Subcutaneous adipose tissue (tissue), 4 donors: ENCODE measurements around the gene FBXO42. TPM values are rescaled to one million over a fixed set of nuclear protein-coding genes. Genes with fewer than 3 reads are reported as not detected.

Experiments used
- CTCF ChIP-seq: fragments of 450-650 bp; IDR thresholded peaks from one replicate; pipeline ENCODE4 v1.5.1; 2016; ENCODE audit warnings: low read depth, mild to moderate bottlenecking, control low read depth, antibody characterized with exemption, moderate library complexity
- total RNA-seq, 4 donors: library from RNA; depleted of rRNA; stranded (reverse); fragments of >200 nt; gene quantifications; one replicate each; pipeline ENCODE4 v1.1.0, GENCODE V29; 2016

Gene FBXO42
- total RNA-seq, 4 donors from 2014 or later, result 21.4 to 26.9 (median 23.6) TPM

DNA sequence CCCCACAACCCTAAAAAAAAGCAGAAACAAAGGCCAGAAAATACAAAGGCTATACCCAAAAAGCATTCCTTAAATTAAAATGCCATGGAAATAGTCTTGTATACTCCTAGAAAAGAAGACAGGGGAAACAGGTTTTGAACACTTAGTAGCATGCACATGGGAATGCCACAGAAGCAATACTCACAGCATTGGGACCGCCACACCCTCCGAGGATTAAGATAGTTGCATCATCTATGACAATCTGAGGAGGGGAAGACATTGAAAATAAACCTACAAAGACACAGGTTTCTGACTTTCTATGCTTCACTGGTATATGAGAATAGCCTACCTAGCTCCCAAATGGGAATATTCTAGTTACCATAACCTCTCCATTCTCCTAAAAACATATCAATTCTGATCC lies 99.4 kb downstream of the FBXO42 start:
- TF ChIP-seq CTCF, result no peak

DNA sequence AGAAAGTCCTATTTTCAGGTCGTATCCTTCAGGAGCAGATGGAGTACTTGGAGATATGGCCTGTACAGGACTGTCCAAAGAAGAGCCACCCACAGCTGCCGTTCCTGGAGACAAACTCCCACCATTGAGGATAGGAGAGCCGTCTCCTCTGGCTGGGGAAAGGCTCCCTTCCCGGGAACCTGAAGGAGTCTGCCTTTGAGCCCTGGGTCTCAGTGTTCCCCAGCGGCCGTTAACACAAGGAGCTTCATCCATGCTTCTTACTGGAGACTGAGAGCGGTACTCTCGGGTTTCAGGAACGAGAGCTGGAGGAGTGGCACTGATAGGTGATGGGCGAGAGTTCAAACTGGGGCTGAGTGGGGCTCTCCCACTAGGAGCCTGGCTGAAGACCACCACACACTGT lies 100.9 kb downstream of the FBXO42 start:
- no peak for TF ChIP-seq CTCF

DNA sequence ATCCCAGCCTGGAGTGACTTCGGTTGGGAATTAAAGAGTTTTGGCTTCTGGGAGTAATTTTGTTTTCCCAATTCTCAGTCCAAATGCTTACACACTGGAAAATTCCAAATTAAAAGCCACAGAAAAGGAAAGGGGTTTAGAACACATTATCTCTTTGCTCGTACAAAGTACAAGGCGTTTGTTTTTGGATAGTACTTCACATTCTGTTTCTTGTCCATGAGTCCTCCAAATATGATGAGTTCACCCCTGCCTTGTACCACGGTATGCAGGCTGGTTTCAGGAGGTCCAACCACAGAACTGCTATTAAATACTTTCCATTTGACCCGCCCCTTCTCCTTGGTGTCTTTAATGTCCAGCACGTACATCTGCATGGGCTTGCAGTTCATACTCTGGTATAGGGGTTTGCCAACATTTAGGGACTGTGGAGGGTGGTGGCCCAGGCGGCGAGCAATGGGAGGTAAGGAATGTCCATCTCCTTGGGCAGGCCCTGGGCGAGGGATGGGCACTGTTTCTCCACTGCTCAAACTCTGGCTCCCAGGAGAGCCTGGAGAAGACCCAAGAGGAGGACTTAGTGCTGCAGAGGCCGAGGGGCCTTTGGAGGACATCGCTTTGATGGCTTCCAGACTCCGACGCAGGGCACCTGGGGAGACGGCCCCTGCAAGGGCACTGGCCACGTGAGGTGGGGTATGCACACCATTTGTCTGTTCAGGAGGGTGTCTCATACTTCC lies 101.6 kb downstream of the FBXO42 start:
- TF ChIP-seq CTCF, result no peak

DNA sequence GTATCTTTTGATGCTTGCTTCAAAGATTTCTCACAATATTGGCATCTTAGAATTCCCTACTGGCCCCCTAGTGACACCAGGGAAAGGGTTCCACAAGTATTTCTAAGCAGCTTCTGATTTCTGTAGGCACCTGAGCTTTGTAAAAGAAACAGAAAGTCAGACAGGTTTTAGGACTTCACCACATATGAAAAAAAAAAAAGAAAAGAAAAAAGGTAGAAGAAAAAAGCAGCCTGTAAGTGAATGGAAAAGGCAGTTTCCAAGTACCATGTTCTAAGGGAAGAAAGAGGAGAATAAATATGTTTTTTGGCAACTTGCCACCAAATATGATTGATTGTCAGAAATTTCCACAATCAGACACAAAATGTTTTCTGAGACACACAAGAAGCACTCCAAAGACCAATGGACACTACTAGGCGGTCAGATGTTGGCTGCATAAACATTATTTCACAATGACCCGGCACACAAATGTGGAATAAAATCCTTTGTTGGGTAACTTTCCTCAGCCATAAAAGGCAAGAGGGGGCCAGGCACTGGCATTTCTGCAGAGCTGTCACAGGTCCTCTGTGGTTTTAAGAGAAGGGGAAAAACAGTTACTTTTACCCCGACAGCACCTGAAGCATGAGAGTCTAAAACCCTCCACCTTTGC lies 102.6 kb downstream of the FBXO42 start:
- TF ChIP-seq CTCF, result no peak

DNA sequence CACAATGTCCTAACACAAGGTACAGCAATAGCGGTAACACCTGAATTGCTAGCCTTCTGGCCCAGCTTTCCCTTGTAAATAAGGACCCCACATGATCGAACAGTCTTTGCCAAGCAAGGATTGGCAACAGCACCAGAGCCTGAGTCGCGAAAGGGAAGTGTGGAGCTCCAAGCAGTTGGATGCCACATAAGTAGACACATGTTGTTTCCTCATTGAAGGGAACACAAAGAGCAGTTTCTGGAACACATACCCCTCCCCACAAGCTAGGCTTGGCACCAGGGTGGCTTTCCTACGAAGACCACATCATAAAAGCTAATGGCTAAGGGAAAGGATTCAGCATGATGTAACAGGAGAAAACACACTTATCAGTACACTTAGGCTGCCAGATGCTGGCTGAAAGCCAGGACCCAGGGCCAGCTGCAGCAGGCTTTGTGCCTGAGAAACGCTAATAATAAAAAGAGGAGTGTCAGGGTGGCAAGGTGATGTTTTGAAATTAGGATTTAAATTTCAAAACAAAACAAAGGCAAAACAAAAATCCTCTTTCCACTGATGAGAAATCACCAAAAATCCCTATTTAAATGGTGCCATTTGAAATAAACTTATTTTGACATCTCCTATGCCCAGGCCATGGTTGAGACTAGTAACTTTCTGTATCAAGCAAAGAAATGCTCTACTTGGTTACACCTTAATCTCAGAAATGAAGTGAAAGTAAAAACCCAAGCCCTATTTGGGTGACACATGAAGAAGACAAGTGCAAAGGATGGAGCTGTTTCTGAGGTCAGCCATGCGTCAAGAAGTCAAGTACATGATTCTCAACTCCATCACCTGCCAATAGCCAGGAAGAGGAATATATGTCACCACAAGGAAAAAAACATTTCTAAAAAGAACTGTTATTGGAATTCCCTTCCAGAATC lies 103.4 kb downstream of the FBXO42 start:
- TF ChIP-seq CTCF, result no peak

DNA sequence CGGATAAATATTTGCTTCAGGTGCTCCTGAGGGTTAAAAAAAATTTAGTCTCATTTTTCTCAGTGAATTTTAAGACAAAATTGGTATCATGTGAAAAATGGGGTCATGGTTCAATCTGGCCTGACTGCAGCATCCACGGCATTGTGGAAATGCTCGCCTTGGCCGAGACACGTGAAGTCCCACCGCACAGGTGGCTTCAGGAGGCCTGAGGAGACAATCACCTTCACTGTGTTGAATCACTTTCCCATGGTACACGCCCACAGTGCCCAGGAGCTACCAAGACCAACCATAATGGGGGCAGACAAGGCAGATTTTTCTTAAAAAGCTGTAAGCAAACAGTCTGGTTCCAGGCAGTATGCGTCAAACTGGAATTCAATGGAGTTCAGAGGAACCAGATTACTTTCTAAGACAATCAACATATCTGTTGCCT lies 104.3 kb downstream of the FBXO42 start:
- no peak for TF ChIP-seq CTCF

- no peak for TF ChIP-seq CTCF
Measured at GRCh38 chr1:16247441-16247840, 104.8 kb downstream of the FBXO42 start.
